ENCODE results near the gene KCNG2.

DNA sequence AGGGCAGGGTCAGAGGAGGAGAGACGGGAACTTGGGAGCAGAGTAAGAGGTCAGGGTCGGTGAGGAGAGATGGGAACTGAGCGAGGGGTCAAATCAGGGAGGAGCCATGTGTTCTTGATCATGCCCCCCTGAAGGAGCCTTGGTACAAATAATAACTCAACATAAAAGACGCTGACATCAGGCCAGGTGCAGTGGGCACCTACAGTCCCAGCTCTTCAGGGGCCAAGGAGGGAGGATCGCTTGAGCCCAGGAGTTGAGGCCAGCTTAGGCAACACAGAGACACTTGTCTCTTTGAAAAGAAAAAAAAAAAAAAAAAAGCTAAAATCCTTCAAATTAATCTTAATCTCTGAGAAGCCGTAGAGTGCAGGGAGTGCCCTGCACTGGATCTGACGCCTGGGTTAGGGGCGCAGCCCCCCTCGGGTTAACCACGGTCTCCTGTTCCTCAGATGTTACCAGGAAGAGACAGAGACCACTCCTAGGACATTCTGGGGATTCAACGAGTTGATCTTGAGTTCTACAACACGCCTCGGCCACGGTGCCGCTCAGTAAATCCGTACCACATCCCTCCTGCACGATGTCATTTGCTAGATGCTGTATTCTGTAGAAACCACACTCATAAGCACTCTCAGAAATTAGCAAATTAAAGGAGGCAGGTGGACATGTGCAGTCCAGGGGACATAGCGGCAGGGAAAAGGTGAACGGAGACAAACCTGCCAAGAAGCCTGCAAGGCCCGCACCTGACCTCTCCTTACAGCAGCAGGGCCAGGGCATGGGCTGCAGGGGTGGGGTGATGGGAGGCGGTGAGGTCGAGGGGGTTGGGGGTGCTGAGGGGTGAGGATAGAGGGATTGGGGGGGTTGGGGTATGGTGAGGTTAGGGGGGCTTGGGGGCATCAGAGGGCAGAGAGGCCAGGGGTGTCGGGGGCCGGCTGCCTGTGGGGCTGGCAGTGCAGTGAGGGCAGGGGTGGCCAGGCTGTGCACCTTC, 124.5 kb downstream of the KCNG2 start:
- no peak for TF ChIP-seq EZH2phosphoT487 (IDR thresholded peaks at IDR 0.05; ENCODE audit: borderline replicate concordance)
- TF ChIP-seq, protein P1, sequence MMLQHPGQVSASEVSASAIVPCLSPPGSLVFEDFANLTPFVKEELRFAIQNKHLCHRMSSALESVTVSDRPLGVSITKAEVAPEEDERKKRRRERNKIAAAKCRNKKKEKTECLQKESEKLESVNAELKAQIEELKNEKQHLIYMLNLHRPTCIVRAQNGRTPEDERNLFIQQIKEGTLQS (IDR thresholded peaks at IDR 0.05) = no peak
- TF ChIP-seq, protein P2, sequence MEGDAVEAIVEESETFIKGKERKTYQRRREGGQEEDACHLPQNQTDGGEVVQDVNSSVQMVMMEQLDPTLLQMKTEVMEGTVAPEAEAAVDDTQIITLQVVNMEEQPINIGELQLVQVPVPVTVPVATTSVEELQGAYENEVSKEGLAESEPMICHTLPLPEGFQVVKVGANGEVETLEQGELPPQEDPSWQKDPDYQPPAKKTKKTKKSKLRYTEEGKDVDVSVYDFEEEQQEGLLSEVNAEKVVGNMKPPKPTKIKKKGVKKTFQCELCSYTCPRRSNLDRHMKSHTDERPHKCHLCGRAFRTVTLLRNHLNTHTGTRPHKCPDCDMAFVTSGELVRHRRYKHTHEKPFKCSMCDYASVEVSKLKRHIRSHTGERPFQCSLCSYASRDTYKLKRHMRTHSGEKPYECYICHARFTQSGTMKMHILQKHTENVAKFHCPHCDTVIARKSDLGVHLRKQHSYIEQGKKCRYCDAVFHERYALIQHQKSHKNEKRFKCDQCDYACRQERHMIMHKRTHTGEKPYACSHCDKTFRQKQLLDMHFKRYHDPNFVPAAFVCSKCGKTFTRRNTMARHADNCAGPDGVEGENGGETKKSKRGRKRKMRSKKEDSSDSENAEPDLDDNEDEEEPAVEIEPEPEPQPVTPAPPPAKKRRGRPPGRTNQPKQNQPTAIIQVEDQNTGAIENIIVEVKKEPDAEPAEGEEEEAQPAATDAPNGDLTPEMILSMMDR (IDR thresholded peaks at IDR 0.05 in 2 of 3, conservative IDR thresholded peaks at IDR 0.05 in 1 of 3; ENCODE audit: borderline replicate concordance in 1 of 3, insufficient read depth in 1 of 3, low read depth in 2 of 3, low read length in 2 of 3) = no peak
- no peak for TF ChIP-seq YY1 (IDR thresholded peaks at IDR 0.05; ENCODE audit: extremely low read depth, insufficient replicate concordance, low read depth, low read length)
- no peak for TF ChIP-seq POLR2A (IDR thresholded peaks at IDR 0.05; ENCODE audit: borderline replicate concordance, extremely low read depth, insufficient read depth, insufficient read length)
- TF ChIP-seq SP1 (IDR thresholded peaks at IDR 0.05; ENCODE audit: low read depth) = no peak
- TF ChIP-seq, protein P3, sequence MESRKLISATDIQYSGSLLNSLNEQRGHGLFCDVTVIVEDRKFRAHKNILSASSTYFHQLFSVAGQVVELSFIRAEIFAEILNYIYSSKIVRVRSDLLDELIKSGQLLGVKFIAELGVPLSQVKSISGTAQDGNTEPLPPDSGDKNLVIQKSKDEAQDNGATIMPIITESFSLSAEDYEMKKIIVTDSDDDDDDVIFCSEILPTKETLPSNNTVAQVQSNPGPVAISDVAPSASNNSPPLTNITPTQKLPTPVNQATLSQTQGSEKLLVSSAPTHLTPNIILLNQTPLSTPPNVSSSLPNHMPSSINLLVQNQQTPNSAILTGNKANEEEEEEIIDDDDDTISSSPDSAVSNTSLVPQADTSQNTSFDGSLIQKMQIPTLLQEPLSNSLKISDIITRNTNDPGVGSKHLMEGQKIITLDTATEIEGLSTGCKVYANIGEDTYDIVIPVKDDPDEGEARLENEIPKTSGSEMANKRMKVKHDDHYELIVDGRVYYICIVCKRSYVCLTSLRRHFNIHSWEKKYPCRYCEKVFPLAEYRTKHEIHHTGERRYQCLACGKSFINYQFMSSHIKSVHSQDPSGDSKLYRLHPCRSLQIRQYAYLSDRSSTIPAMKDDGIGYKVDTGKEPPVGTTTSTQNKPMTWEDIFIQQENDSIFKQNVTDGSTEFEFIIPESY (IDR thresholded peaks at IDR 0.05; ENCODE audit: extremely low read depth, insufficient replicate concordance, low read length) = no peak
- no peak for TF ChIP-seq EZH2 (IDR thresholded peaks at IDR 0.05)
- TF ChIP-seq FOSL1 (IDR thresholded peaks at IDR 0.05; ENCODE audit: low read depth) = no peak
- TF ChIP-seq CEBPB (IDR thresholded peaks at IDR 0.05; ENCODE audit: low read depth) = no peak

Measured in HCT116 (cell line).